Measurements from ENCODE around the gene CNDP1.

CNDP1 gene

DNA sequence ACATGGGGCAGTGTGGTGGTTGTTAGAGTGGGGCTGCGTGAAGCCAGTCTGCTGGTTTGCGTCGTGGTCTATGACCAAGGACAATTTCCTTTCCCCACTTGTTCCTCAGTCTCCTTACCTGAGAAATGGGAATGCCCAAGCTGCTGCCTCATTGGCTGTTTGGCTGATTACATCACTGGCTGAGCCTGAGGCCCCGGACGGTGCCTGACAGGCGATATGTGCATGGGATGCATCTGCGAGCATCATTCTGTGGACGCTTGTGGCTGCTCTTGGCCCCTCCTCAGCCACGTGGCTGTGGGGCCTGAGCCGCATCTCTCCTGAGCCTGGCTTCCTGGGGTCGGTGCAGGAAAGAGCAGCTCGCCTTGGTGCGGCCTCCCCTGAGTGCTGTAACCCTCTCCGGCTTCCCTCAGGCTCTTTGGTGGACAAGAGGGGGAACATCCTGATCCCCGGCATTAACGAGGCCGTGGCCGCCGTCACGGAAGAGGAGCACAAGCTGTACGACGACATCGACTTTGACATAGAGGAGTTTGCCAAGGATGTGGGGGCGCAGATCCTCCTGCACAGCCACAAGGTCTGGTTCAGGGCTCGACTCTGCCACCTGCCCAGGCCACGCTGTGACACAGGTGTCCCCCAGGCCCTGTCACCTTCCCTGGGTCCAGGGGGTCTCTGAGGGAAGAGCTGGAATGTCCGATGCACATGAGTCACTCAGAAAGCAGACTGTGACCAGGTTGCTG is 21.0 kb upstream of the CNDP1 start:
- H3K27ac ChIP-seq, result no peak overlapping the region
- TF ChIP-seq ZFX (IDR thresholded peaks at IDR 0.05; ENCODE audit: borderline replicate concordance), result no peak
- TF ChIP-seq, protein P1, sequence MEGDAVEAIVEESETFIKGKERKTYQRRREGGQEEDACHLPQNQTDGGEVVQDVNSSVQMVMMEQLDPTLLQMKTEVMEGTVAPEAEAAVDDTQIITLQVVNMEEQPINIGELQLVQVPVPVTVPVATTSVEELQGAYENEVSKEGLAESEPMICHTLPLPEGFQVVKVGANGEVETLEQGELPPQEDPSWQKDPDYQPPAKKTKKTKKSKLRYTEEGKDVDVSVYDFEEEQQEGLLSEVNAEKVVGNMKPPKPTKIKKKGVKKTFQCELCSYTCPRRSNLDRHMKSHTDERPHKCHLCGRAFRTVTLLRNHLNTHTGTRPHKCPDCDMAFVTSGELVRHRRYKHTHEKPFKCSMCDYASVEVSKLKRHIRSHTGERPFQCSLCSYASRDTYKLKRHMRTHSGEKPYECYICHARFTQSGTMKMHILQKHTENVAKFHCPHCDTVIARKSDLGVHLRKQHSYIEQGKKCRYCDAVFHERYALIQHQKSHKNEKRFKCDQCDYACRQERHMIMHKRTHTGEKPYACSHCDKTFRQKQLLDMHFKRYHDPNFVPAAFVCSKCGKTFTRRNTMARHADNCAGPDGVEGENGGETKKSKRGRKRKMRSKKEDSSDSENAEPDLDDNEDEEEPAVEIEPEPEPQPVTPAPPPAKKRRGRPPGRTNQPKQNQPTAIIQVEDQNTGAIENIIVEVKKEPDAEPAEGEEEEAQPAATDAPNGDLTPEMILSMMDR (IDR thresholded peaks at IDR 0.05), result no peak

DNA sequence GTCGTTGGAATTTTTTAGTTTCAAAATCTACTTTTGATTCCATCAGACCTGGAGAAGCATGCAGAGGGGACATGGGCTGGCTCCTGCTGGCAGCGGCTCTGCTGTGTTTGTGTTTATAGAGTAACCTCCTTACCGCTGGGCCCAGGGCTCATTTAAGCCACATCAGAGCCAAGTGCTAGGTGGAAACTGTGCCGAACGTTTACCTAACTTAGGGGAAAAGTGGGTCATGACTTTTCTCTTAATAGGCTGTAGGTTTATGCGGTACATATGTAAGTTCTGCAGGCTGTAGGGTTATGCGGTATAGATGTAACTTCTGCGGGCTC is 20.5 kb upstream of the CNDP1 start:
- TF ChIP-seq, protein P1 (IDR thresholded peaks at IDR 0.05), result no peak
- TF ChIP-seq ZFX (IDR thresholded peaks at IDR 0.05; ENCODE audit: borderline replicate concordance), result no peak
- H3K27ac ChIP-seq, result no peak overlapping the region

DNA sequence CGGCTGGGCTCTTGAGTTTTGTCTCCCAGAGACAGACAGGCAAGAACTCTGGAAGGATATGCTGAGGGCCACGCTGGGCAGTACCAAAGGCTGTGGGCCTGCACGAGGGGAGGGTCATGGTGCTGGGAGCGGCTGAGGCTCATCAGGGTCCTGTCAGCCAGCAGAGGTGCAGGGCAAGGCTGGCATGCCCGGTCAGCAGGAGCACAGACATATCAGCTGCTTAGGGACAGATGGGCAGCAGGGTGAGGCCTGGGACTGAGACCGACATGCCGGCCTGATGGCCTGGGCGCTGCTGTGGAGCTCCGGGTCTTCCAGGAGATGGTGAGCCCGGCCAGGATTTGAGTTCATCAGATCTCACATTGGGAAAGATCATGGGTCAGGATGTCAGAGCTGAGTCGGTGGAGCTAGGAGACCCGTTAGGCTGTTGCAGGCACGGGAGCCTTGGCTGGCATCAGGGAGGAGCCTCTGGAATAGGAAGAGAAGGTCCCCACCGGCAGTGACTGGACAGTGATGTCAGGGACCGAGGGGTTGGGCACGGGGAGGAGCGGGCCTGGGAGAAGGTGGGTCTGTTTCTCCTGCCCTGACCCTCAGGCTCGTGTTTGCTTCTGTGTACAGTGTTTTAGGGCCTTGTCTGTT is 19.3 kb upstream of the CNDP1 start:
- TF ChIP-seq, protein P1 (IDR thresholded peaks at IDR 0.05), result no peak
- TF ChIP-seq ZFX (IDR thresholded peaks at IDR 0.05; ENCODE audit: borderline replicate concordance), result no peak
- no peak overlapping the region for H3K27ac ChIP-seq

DNA sequence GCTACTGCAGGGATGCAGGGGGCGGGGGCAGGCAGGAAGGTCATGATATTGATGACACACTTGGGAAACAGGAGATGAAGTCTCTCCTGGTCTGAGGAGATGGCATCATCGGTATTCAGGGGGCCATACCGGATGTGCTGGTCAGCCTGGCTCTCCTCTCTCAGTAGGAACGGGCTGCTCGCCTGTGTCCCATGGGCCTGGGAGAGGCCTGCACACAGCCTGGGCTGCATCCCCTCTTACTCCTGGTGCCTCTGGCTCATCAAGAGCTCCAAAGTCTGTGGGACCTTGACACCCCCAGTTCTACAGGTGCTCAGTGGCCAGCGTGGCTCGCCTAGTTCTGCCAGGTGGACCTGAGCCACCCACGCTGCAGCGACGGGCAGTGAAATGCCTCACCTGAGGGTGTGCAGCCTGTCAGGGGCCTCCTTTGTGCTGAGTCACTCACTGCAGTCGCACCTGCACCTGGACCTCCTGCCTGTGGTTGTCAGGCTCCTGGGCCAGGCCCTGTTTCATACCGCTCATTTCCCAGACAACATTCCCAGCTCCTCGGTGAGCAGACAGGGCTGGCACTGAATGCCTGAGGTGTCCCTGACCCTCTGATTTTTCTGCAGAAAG is 18.6 kb upstream of the CNDP1 start:
- TF ChIP-seq ZFX (IDR thresholded peaks at IDR 0.05; ENCODE audit: borderline replicate concordance), result no peak
- TF ChIP-seq, protein P1 (IDR thresholded peaks at IDR 0.05), result no peak
- no peak overlapping the region for H3K27ac ChIP-seq

DNA sequence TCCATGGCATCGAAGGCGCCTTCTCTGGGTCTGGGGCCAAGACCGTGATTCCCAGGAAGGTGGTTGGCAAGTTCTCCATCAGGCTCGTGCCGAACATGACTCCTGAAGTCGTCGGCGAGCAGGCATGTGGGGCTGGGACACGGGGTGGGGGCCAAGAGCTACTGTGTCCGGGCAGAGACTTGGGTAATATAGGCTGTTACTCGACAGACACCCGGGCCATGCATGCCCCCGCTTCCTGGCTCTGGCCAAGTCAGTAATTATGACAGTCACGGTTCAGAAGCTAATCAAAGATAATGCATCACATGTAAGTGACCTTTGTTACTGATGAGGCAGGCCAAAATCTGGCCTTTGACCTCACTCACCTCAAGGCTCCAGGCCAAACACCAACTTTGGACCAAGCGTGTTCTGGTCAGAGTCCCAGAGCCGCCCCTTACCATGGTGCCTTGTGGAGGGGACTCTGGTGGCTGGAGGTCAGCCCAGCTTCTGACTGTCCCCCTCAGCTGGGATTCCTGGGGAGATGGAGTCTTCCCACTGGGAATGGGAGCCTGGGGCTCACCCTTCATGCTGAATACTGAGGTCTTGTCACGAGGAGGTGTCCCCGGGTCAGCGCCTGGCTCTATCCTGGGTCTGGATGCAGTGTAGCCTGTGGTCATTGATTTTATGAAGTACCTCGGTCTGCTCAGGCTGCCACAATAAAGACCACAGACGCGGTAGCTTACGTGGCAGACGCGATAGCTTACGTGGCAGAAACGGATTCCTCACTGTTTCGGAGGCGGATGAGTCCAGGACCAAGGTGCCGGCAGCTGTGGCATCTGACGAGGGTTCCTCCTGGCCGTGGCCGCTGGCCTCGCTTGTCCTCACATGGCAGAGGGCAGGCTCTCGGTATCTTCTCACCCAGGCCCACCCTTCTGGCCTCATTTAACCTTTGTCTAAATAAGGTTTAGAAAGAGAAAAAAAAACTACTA is 17.7 kb upstream of the CNDP1 start:
- TF ChIP-seq ZFX (IDR thresholded peaks at IDR 0.05; ENCODE audit: borderline replicate concordance), result no peak
- H3K27ac ChIP-seq, result no peak overlapping the region

DNA sequence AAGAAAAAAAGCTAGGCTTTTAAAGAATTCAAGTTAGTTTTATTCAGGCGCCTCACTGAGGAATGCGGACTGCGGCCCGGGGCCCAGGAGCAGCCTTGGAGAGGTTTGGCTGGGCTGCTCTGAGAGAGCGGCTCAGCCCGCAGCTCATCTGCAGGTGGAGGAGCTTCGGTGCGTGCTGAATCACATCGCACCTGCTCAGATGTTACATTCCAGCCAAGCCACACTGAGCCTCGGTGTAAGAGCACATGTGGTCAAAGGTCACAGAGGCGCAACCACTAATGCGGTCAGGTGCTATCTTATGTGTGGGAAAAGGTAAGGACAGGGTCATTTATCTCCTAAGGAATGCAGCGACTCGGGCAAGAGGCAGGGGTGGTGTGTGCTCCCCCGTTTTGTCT is 17.1 kb upstream of the CNDP1 start:
- no peak overlapping the region for H3K27ac ChIP-seq
- TF ChIP-seq ZFX (IDR thresholded peaks at IDR 0.05; ENCODE audit: borderline replicate concordance), result no peak
- TF ChIP-seq, protein P1 (IDR thresholded peaks at IDR 0.05), result no peak

All from 22Rv1 (cell line).